ENCODE results near the gene SH3YL1. TPM values are rescaled to one million over a fixed set of nuclear protein-coding genes. Genes with fewer than 3 reads are reported as not detected.

SH3YL1 gene
- total RNA-seq, 4 donors from 2014 or later: 14.9 to 31.4 (median 26.7) TPM

GRCh38 chr2:278927-279320, 15.1 kb upstream of the SH3YL1 start:
- H3K36me3 ChIP-seq: peaks cover 0 to 90% of the 10 kb centered on the region in 2 donors

GRCh38 chr2:278312-278926, 14.6 kb upstream of the SH3YL1 start:
- ATAC-seq: no peak
- Histone ChIP-seq H3K4me1 (no peaks in the 10 kb centered on the region), H3K4me3 (no peak overlapping the region), H3K9me3 (no peaks in the 10 kb centered on the region), H3K27ac (no peak overlapping the region), H3K36me3 (peaks cover 0 to 87% of the 10 kb centered on the region in 2 donors), H3K27me3 (no peaks in the 10 kb centered on the region)
- TF ChIP-seq CTCF (IDR thresholded peaks at IDR 0.05) (no peak), POLR2A (IDR thresholded peaks at IDR 0.05) (no peak), POLR2AphosphoS5 (IDR thresholded peaks at IDR 0.05) (no peak), EP300 (IDR thresholded peaks at IDR 0.05) (no peak)
- WGBS, 2 donors (ENCODE audit: low coverage in 1 of 2): 67% methylated on average over 2 of the region's 2 CpGs; no CpG with 5 or more reads in 1 of the 2 donors

More at GRCh38 chr2:278927-279320, 15.1 kb upstream of the SH3YL1 start:
- no peaks in the 10 kb centered on the region for H3K9me3 ChIP-seq
- H3K27me3 ChIP-seq: no peaks in the 10 kb centered on the region
- TF ChIP-seq CTCF (IDR thresholded peaks at IDR 0.05): no peak
- TF ChIP-seq EP300 (IDR thresholded peaks at IDR 0.05): no peak
- no peak for TF ChIP-seq POLR2A (IDR thresholded peaks at IDR 0.05)
- no peak for TF ChIP-seq POLR2AphosphoS5 (IDR thresholded peaks at IDR 0.05)
- no peak overlapping the region for H3K27ac ChIP-seq
- H3K4me1 ChIP-seq: no peaks in the 10 kb centered on the region
- no peak for ATAC-seq
- H3K4me3 ChIP-seq: no peak overlapping the region
- 90 to 92% methylated on average over 4 of the region's 4 CpGs for WGBS, 2 donors (ENCODE audit: low coverage in 1 of 2)

GRCh38 chr2:275466-275865, 11.6 kb upstream of the SH3YL1 start:
- no peaks in the 10 kb centered on the region for H3K4me1 ChIP-seq
- no peaks in the 10 kb centered on the region for H3K27me3 ChIP-seq
- no peak for TF ChIP-seq POLR2AphosphoS5 (IDR thresholded peaks at IDR 0.05)
- TF ChIP-seq POLR2A (IDR thresholded peaks at IDR 0.05): no peak
- no peak for TF ChIP-seq EP300 (IDR thresholded peaks at IDR 0.05)
- no peak for TF ChIP-seq CTCF (IDR thresholded peaks at IDR 0.05)
- H3K27ac ChIP-seq: no peak overlapping the region
- peaks cover 0 to 74% of the 10 kb centered on the region in 2 donors for H3K36me3 ChIP-seq
- 80 to 83% methylated on average over 6 of the region's 6 CpGs for WGBS, 2 donors (ENCODE audit: low coverage in 1 of 2)
- H3K4me3 ChIP-seq: no peak overlapping the region
- no peaks in the 10 kb centered on the region for H3K9me3 ChIP-seq
- no peak for ATAC-seq

- no peaks in the 10 kb centered on the region for H3K9me3 ChIP-seq
- ATAC-seq: no peak
- TF ChIP-seq EP300 (IDR thresholded peaks at IDR 0.05): no peak
- no peak for TF ChIP-seq POLR2AphosphoS5 (IDR thresholded peaks at IDR 0.05)
- no peak for TF ChIP-seq POLR2A (IDR thresholded peaks at IDR 0.05)
- no peak for TF ChIP-seq CTCF (IDR thresholded peaks at IDR 0.05)
- H3K27ac ChIP-seq: no peak overlapping the region
- peaks cover 0 to 65% of the 10 kb centered on the region in 2 donors for H3K36me3 ChIP-seq
- no peaks in the 10 kb centered on the region for H3K27me3 ChIP-seq
- peaks cover 0 to 8% (median 0%) of the 10 kb centered on the region in 3 donors for H3K4me1 ChIP-seq
- no peak overlapping the region for H3K4me3 ChIP-seq
- 70 to 94% methylated on average over 2 to 3 of the region's 3 CpGs for WGBS, 2 donors (ENCODE audit: low coverage in 1 of 2)
Measured at GRCh38 chr2:274503-274902, 10.7 kb upstream of the SH3YL1 start.

GRCh38 chr2:273333-273732, 9.5 kb upstream of the SH3YL1 start:
- WGBS, 2 donors (ENCODE audit: low coverage in 1 of 2): 57 to 68% methylated on average over 6 of the region's 6 CpGs
- ATAC-seq: no peak

More at GRCh38 chr2:273333-273732, 9.5 kb upstream of the SH3YL1 start:
- no peak overlapping the region for H3K27ac ChIP-seq
- no peak for TF ChIP-seq POLR2A (IDR thresholded peaks at IDR 0.05)
- no peak for TF ChIP-seq POLR2AphosphoS5 (IDR thresholded peaks at IDR 0.05)
- TF ChIP-seq CTCF (IDR thresholded peaks at IDR 0.05): no peak
- TF ChIP-seq EP300 (IDR thresholded peaks at IDR 0.05): no peak
- H3K27me3 ChIP-seq: no peaks in the 10 kb centered on the region
- H3K36me3 ChIP-seq: peaks cover 0 to 53% of the 10 kb centered on the region in 2 donors
- H3K4me1 ChIP-seq: peaks cover 0 to 18% (median 0%) of the 10 kb centered on the region in 3 donors
- no peaks in the 10 kb centered on the region for H3K9me3 ChIP-seq
- H3K4me3 ChIP-seq: no peak overlapping the region

Measured in gastroesophageal sphincter (tissue), 4 donors.